T-helper 2 cell (primary cell): ENCODE results near the gene NIN.

Experiments
- DNase-seq, 5 experiments: peaks; one replicate each; pipeline versions ENCODE4 v3.0.0 to v3.0.0-alpha.2; 2012 to 2022
- total RNA-seq, 2 donors: gene quantifications; one replicate each; lab custom pipeline; 2026; lab: John Stamatoyannopoulos, UW

The NIN gene, protein sequence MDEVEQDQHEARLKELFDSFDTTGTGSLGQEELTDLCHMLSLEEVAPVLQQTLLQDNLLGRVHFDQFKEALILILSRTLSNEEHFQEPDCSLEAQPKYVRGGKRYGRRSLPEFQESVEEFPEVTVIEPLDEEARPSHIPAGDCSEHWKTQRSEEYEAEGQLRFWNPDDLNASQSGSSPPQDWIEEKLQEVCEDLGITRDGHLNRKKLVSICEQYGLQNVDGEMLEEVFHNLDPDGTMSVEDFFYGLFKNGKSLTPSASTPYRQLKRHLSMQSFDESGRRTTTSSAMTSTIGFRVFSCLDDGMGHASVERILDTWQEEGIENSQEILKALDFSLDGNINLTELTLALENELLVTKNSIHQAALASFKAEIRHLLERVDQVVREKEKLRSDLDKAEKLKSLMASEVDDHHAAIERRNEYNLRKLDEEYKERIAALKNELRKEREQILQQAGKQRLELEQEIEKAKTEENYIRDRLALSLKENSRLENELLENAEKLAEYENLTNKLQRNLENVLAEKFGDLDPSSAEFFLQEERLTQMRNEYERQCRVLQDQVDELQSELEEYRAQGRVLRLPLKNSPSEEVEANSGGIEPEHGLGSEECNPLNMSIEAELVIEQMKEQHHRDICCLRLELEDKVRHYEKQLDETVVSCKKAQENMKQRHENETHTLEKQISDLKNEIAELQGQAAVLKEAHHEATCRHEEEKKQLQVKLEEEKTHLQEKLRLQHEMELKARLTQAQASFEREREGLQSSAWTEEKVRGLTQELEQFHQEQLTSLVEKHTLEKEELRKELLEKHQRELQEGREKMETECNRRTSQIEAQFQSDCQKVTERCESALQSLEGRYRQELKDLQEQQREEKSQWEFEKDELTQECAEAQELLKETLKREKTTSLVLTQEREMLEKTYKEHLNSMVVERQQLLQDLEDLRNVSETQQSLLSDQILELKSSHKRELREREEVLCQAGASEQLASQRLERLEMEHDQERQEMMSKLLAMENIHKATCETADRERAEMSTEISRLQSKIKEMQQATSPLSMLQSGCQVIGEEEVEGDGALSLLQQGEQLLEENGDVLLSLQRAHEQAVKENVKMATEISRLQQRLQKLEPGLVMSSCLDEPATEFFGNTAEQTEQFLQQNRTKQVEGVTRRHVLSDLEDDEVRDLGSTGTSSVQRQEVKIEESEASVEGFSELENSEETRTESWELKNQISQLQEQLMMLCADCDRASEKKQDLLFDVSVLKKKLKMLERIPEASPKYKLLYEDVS (N-terminal part only)
- total RNA-seq: 181 to 219 reads per million in 2 donors

DNA sequence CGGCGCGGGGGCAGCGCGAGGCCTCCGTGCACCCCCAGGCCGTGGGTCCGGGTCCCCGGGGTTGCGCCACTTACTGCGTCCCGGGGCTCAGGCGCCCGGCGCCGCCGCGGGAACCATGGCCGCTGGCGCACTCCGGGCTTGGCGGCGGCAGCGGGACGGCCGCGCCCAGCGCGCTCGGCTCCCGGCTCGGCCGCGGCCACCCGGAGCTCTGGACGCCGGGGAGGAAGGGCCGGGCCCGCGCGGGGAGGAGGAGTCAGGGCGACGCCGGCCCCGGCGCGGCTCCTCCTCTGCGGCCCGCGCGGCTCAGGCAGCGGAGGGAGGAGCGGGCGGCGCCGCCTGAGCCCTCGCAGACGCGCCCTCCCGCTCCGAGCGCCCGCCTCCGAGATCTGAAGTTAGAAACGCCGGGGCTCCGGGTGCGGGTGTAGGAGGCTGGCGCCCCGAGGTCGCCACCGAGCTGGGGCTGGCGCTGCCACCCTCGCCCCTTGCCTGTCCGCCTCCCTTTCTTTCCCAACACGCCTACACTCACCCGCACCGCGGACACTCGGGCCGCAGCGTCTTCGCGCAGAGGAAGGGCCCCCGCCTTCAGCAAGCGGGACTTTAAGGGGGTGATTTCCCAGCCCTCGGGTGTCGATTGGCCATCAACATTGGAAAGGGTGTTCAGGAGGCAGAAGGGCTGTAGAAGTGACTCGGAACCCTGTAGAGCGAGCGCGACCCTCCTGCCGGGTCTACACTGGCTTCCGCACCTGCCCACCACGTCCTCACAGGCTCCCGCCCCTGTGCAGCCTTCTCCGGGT lies at the start of gene NIN:
Gene NIN, minus strand, starts transcription at position 231 of the 794 bp plus-strand sequence. CDS start 9,106 bp downstream, outside the sequence.
- DNase-seq: peak; percentile 47 to 87 (median 63)

DNA sequence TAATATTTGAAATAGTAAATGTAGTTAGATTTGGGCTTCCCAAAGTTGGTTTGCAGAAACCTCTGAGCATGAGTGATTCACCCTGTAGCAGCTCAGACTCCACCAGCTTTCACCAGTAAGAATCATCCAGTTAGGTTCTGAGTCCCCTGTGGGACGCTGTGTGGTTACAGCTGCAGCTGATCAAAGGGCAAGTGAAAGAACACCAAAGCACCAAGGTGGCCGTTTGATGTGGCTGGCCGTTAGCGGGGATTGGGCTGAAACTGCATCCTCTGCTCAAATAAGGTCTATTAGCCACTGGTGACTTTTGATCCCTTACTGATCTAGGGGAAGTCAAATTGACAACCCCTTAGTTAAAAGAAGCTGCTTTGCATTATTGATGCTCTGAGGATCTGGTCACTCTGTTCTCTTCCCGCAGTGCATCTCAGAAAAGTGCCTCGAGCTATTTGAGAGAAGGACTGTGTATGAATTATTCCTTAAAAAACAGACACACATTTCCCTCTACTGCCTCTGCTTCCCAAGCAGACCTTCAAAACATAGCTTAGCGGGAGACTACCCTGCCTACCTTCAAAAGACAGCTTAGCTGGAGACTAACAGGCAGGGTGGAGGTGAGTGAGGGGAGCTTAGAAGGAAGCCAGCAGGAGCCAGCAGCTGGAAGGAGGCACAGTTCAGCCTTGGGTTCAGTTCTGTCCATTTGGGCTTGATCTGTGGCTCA lies 44.6 kb upstream of the NIN start:
- DNase-seq: peak in 4 of 5 experiments; percentile 40 to 79 (median 46)

DNA sequence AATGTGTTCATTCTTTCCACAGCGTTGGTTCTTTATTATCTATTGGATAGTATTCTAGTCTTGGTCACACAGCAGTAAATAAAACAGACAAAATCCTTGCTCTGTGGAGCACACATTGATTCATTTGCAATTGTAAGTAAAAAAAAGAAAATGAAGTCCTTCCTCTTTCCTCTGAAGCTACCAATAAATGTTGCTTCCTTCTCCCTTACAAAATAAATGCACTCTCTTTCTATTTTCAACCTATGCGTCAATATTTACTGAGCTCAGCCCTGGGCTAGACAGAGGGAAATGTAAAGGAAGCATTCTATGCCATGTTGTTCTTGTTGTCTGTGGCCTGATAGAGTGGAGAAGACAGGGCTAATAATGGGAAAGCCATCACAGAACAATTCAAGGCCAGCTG lies 43.8 kb upstream of the NIN start:
- DNase-seq: no peak

DNA sequence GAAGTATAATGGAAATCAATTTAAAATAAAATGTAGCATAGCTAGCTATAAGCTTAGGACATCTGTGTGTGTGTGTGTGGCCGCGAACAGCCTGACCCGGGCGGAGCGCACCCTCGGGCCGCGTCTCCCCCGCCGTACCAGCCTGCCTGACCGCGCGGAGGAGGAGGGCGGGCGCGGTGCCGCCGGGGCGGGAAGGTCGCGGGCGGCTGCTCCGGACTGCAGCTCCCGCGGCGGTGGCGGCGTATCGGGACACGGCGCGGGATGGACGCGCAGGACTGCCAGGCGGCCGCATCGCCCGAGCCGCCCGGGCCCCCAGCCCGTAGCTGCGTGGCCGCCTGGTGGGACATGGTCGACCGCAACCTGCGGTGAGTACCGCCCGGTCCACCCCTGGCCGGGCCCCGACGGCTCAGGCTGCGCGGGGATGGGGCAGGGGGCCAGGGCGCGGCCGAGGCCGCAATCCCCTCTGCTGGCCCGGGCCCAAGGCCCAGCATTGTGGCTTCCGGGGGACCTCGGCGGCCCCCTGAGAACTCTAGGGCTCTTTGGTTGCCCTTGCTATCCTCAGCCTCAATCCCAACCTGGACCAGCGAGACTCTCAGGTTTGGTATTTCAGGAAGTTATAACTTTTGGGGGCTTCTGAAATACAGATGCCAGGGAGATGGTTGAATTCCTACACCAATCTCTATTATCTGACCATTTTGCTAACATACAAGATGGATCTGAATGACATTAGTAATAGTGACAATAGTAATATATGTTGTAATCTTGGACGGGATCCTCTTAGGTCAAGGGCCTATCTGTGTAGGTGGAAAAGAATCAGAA lies 41.2 kb upstream of the NIN start, which contains the start of gene ABHD12B:
Gene ABHD12B, plus strand, starts transcription at position 140 of the 819 bp plus-strand sequence. Its CDS starts 122 bp downstream, at position 262.
- no peak for DNase-seq

- DNase-seq: no peak
Observed at GRCh38 chr14:50871228-50871627, 40.3 kb upstream of the NIN start.

DNA sequence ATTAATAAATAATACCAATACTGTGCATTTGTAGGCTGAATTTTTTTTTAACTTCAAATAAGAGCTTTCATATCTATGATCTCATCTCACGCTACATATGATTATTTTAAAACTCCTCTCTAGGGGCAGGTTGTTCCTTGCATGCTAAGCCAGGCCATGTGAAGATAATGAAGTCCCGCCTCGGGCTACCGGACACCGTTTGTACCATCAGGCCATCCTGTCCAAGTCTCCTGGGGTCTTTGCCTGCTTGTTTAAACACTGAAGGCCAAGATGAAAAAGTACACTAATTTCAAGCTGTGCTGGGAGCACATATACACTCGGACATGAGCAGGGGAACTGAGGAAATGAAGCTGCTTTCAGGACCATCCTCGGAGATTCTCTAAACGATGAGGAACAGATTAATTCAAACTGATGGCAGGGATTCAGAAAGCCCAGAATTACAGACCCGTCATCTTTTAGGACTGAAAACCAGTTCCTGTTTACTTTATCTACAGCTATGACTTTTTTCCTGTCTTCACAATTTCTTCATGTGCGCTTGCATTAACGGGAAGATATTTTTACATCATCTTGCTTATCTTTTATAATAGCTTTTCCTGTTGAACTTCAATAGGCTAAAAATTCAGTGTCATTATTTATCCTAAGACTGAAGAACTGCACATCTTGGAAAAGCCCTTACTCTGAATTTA lies 34.6 kb upstream of the NIN start:
- no peak for DNase-seq

DNA sequence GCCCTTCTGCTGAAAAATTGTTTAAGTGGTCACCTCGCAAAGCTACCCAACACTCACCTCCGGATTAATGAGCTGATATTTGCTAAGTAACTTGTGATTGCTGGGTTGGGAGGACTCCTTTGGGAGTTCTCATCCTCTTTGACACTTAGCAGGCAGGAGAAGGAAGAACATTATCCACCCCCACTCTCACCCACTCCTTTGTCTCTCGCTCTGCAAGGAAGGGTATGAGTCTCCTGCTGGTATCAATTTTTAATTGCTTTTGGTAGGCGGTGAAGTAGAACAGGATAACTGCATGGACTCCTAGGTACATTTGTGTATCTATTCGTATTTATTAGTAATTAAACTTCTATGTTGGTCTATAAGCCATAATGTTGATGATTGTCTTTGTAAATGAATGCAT lies 34.0 kb upstream of the NIN start:
- no peak for DNase-seq

- DNase-seq: no peak
Observed at GRCh38 chr14:50864237-50864636, 33.3 kb upstream of the NIN start.

DNA sequence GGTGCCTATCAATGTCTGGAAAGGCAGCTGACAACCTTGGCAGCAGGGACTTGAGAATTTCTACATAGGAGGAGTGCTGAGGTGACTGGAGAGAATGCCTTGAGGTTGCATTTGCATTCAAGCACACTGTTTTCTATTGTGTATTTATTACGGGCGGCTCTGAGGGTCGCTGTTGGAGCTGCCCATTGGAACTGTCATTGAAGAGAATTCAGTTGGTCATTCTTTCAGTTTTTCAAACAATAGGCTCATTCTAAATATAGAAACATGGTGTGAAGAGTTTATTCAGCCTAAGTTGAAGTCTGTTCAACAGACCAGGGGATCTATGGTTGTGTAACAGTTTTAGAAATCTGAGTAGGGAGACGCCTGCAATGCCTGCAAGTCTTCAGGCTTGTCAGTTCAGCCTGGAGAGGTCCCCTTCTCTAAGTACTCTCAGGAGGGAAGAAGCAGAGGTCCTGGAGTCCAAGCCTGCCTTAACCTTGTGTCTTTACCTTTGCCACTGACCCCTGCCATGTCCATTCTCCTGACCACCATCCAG lies 31.1 kb upstream of the NIN start:
- no peak for DNase-seq

DNA sequence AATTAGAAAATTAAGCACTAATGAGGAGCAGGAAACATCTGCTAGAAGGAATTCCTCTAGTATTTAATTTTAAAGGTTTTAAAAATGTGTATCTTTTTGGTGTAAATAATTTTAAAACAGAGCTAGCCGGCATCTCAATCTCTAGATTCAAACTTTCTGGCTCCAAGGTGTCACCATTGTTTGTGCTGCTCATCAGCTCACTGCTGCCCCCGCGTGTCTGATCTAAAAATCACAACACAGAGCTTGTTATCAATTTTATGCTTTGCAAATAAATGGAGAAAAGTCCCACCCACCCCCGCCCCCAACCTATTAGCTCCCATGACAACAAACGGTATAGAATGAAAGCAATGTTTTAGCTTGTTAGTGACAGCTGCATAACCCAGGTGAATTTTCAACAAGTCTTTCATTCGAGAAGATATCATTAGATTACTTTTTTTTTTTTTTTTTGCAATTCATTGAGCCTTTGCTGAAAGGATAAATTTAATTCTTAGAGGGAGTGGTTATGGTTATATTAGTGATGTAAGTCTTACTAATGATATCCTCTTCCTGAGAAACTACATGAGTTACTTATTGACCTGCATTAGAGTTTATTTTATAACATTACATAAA lies 29.6 kb upstream of the NIN start:
- DNase-seq: peak; percentile 69 to 84 (median 82)

DNA sequence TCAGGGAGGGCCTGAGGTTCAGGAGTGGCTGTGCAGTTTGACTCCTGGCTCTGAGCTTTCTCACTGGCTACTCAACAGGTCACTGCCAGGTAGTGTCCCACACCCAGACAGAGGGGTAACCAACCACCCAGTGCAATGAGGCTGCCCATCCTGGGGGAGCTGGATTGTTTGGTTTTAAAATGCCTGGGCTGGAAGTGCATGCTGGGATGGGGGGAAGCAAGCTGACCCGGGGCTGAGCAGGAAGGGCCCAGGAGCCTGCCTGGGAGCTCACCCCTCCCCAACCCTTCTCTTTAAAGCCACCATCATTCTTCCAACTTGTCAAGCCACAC lies 28.3 kb upstream of the NIN start:
- peak in 1 of 5 experiments; percentile 7 for DNase-seq

DNA sequence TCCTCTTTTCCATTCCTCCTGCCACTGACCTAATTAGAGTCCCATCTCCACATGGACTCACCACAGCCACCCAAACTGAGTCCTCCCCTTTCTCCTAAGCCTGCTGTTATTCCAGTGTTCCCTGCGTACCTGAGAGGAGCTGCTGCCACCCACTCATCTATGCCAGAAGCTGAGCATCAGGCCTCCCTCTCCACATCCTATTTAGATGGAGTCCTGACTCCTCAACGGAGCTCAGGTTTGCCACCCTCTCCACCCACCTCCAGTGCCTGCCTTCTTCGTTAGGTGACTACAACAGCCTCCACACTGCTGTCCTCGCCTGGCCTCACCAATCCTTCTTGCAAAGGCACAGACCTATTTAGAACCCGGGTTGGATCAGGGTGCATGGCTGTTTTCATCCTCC lies 25.7 kb upstream of the NIN start:
- DNase-seq: no peak

GRCh38 chr14:50855558-50855957 lies 24.6 kb upstream of the NIN start:
- DNase-seq: no peak

DNA sequence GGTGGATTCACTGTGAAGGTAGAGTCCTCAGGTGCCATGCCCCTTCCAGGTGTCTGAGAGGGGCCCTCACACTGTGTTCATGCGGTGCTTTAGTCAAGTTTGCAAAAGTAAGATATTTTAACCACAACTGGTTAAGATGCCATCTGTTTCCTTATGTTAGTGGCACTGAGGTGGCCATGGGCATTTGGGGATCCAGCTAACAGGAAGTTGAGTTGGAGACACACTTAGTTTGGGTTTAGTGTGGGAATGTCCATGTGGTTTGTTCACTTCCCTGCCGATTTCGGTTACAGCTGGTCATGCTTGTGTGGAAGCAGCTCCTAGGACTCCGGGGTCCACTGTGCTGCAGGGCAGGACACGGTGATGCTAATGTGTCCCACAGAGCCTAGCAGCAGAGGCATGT lies 23.6 kb upstream of the NIN start:
- DNase-seq: no peak

GRCh38 chr14:50853891-50854290 lies 22.9 kb upstream of the NIN start:
- DNase-seq: no peak

DNA sequence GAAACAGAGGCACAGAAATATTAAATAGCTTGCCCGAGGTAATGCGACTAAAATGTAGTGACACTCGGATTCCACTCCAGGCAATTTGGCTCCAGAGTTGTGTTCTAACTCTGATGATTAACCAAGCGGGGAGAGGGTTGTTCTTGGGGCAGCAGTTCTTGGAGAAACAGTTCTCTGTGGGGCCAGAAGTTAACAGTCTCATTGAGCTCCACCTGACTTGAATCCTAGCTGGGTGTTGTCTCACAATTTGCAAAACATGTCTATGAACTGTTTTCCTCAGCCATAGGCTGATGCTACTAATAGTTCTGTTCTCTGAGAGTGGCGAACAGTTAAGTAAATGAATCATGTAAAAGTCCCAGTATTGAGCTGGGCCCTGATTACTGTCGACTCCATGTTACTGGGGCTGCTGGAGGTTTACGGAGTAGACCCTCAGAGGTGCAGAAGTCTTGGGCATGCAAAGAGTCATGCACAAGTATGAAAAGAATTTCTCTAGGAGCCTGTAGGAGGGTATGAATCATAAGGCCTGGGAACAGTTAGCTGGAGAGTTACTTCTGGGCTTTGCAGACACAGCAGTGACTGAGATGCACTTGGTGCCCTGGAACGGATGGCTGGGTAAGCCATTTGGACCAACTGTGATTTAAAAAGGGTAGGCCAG lies 15.4 kb upstream of the NIN start:
- DNase-seq: no peak

DNA sequence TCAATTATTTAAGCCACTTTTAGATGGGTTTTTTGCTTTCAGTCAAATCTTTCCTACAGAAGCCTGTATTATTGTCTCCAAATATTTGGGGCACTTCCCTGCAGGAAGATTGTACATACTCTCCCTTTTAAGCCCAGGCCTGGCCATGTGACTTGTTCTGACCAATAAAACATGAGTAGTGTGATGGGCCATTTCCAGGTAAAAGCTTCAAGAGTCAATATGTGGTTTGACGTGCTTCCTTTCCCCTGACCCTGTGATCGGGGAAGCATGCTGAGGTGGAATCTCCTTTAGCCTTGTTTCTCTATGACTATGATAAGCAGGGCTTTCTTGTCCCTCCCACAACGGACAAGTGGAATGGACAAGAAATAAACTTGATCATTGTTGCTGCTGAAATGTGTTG lies 14.2 kb upstream of the NIN start:
- DNase-seq: no peak

DNA sequence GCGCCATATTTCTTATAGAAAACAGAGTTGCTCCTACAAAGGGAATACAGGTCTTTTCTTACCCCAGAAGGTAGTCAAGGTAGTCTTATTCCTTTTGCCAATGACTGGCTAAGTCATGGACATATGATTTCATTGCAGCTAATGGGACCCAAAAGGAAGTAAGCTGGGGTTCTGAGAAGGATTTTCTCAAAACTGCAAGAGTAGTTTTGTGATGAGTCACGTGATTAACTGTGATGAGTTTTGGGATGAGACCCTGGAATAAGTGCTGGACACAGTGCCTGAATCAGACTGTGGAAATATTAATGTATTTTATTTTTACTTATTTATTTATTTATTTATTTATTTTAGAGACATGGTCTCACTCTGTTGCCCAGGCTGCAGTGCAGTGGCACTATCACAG lies 13.4 kb upstream of the NIN start:
- no peak for DNase-seq

DNA sequence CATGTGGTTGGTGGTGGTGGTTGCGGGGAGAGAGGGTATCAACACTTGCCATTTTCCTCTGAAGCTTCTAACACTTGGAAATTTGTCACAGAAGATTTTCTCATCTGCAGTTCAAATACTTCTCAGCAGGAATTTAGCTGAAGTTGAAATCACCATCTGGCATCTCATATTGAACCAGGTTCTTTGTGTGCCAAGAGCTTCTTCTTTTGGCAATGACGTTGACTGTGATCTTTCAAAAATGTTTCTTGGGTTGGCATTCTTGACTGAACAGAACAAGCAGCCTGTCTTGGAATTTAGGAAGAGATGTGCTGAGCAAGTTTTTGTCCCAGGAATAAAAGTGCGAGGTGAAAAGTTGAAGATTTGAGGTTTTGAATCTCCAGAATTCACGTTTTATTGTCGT lies 8.7 kb upstream of the NIN start:
- DNase-seq: no peak
